ENCODE measurements around the gene KNCN.

The KNCN gene

DNA sequence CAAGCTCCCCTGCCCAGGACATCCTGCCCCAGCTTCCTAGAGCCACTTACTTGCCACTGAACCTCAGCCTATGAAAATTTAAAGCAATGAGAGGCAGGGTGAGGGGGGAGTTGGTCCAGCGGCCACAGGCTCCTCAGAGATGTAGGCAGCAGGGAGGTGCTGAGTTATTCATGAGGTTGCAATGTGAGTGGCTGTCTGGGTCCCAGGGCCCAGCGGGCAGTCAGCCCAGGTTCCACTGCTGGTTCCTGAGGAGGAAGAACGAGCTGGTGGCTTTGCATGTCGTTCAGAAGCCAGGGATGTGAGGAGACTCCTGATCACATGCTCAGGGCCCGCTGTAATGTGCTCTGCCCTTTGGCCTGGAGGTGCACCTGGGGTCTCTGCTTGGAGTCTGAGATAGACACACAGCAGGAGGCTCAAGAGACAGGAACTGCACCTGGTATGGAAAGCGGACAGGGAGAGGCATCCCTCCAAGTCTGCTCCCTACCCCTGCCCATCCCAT is at the start of gene KNCN:
Gene KNCN (minus strand): TSS at position 51 of the 499 bp plus-strand sequence. CDS start 432 bp downstream, outside the sequence.
- in situ Hi-C loops (cut with HindIII; ENCODE audit: low pct_ligation_motif_present, low pct_unique_long_range_greater_than_20kb, low sequenced_read_pairs): no loop called here
- no peak for DNase-seq

DNA sequence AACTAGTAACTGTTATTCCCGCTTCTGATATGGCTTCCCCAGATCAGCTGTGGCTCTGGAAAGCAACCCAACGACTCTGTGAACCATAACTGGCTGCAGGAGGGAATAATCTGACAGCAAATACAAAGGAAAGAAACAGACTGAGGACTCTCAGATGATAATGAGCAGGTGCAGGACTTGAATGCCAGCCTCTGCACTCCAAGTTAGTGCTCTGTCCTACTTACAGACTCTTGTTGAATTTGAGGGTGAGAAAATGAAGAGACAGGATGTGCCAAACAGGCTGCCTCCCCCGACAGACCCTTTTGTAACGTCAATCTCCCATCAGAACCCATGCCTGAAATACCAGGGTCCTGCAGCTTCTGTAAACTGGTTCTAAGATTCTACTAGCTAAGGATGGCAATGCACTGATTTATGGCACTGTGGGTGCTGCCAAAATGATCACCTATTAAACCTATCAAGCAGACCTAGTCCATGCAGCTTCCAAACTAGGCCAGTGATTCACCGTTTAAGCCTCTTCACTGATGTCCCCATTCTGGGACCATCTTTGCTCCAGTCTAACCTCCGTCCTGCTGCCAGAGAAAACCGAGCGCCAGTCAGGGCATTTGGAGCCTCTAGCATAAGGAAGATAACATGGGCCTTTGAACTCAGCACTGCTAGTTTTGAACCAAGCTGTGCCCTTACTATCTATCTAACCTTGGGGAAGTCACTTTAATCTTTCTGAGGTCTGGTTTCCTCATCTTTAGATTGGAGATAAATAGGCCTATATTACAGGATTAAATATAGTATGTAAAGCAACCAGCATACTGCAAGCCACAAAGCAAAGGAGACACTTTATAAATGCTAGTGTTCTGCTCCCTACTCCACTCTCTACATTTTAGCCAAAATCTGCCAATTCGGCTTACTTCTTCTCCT is 47.9 kb upstream of the KNCN start:
- no peak for DNase-seq
- in situ Hi-C loops (cut with HindIII; ENCODE audit: low pct_ligation_motif_present, low pct_unique_long_range_greater_than_20kb, low sequenced_read_pairs): no loop called here

DNA sequence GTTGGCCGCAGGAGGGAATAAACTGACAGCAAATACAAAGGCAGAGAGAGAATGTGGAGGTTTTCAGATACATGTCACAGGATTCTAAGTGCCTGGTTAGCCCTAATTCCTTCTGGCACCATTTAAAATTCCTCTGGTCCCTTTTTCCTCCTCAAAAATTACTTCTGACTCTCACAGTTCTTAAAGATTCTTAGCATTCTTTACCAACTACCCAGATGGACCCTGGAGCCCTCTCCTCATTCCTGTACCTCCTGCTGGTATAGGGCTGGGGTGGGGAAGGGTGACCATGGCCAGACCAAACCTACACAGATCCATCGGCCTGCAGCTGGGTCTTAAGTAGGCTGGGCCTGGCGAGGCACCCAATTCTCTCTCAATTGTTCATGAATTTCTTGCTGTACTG is 45.4 kb upstream of the KNCN start:
- in situ Hi-C loops (cut with HindIII; ENCODE audit: low pct_ligation_motif_present, low pct_unique_long_range_greater_than_20kb, low sequenced_read_pairs): no loop called here

DNA sequence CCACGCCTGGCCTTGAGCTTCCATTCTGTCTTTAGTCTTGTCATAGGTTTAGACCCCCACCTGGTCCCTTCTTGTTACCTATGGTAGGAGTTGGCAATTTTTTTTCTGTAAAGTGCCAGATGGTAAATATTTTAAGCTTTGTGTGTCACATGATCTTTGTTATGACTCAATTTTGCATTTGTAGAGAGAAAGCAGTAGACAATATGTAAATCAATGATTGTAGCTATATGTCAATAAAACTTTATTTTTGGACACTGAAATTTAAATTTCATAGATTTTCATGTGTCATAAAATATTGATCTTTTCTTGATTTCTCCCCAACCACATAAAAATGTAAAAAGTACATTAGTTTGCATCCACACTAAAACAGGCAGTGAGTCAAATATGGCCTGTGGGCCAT is 44.6 kb upstream of the KNCN start:
- DNase-seq: no peak
- in situ Hi-C loops (cut with HindIII; ENCODE audit: low pct_ligation_motif_present, low pct_unique_long_range_greater_than_20kb, low sequenced_read_pairs): no loop called here

More for the DNA sequence above, 45.4 kb upstream of the KNCN start:
- no peak for DNase-seq

DNA sequence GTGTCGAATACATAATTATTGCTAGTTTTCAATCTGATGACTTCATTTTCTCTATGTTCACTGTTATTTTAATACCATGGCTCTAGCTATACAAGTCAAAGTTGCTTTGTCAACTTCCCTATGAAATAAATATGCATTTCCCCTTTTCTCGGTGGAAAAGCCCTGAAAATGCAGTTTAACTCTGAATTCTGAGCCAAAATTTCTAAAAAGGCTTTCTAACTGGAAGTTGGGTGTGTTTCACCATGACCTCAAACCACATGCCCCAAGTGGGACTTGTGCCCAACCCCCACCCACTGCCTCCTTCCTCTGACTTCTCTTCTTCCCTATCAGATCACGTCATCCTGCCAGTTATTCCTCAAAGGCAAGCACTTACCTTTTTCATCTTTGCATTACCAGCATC is 43.7 kb upstream of the KNCN start:
- in situ Hi-C loops (cut with HindIII; ENCODE audit: low pct_ligation_motif_present, low pct_unique_long_range_greater_than_20kb, low sequenced_read_pairs): no loop called here
- no peak for DNase-seq

DNA sequence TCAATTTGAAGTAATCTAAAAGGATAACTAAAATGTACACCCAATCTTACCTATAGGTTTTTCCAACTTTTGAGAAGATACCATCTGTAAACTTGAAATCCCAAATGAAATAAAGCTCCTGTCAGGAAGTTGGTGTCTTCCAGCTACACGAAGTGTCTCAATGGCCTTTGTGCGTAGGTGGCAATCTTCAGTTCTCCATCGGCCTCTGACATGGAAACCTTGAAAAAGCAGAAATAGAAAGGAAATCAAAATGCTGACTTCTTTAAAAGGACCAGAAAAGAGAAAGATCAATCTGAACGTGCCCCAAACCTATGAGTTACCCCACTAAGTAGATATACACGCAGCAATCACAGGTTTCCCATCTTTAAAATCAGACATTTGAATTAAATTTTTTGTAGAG is 42.6 kb upstream of the KNCN start:
- no peak for DNase-seq
- in situ Hi-C loops (cut with HindIII; ENCODE audit: low pct_ligation_motif_present, low pct_unique_long_range_greater_than_20kb, low sequenced_read_pairs): no loop called here

DNA sequence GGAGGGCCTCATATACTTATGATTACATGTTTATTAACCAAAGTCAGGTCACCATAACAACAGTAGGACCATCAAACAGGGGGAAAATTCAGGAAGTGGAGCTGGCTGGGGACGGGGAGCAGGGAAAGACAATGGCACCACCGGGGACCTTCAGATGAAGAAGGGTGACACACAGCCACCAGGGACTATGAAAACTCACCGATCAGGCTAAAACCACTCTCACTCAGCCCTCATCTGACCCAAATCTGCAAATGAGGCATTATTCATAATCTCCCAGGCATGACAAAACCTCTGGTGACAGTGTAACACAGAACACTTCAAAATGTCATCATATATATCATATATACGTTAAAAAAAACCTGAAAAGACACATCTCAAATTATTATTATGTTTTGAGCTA is 41.4 kb upstream of the KNCN start:
- in situ Hi-C loops (cut with HindIII; ENCODE audit: low pct_ligation_motif_present, low pct_unique_long_range_greater_than_20kb, low sequenced_read_pairs): no loop called here

DNA sequence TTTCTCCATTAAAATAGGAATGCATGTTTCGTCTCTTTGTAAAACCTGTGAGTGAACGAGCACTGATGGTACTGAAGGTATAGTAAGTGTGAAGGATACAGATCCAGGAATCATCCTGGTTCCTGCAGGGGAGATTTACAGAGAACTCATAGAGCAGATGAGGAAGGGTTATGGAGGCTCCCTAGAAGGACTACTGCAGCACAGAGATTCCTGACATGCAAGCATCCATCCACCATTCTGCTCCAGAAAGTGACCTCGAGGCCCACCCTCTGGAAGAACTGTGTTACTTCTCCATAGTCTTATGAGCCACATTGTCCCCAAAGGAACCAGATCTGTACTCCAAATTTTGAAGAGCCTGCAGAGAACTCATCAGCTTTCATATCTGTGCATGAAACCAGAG is 38.1 kb upstream of the KNCN start:
- DNase-seq: no peak
- in situ Hi-C loops (cut with HindIII; ENCODE audit: low pct_ligation_motif_present, low pct_unique_long_range_greater_than_20kb, low sequenced_read_pairs): no loop called here

More for the DNA sequence above, 41.4 kb upstream of the KNCN start:
- no peak for DNase-seq

DNA sequence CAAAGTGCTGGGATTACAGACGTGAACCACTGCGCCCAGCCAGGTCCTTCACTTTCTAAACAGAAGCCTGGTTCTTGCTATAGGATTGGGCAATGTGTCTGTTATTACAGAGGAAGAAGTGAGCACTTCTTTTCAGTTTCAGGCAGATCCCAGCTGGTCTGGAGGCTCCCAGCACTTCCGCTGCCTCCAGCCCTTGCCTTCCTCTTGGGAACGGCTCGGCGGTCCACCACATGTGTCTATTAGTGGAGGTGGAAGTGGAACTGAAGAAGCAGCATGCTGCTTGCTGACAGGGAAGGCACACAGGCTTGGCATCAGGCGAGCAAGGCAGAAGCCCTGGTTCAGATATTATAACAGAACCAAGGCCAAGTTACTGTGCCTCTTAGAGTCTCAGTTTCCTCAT is 35.6 kb upstream of the KNCN start:
- DNase-seq: no peak
- in situ Hi-C loops (cut with HindIII; ENCODE audit: low pct_ligation_motif_present, low pct_unique_long_range_greater_than_20kb, low sequenced_read_pairs): no loop called here

DNA sequence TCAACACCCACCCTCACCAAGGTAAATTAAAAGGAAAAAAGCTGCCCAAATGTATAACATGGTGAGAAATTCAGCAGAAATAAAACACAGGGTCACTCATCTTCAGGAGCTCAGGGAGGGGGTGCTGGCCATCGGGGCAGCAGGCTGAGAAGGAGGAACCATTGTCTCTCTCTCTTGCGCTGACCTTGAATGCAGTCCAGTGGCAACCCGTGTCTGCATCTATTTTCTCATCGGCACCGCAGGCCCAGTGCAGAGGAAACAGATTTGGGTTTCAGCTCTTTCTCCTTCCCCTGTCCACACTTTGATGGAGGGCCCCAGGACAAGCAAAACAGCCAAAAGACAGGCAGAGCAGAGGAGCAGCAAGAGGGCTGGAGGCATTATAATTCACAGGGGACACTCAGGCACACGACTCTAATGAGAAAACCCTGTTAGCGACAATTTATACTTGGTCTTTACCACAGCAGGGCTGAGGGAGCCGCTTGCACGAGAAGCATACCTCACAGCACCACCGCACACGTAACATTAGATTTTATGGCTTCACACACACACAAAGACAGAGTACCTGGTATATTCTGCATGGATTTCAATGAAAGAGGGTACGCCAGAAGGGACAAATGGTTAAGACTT is 34.0 kb upstream of the KNCN start:
- in situ Hi-C loops (cut with HindIII; ENCODE audit: low pct_ligation_motif_present, low pct_unique_long_range_greater_than_20kb, low sequenced_read_pairs): no loop called here

DNA sequence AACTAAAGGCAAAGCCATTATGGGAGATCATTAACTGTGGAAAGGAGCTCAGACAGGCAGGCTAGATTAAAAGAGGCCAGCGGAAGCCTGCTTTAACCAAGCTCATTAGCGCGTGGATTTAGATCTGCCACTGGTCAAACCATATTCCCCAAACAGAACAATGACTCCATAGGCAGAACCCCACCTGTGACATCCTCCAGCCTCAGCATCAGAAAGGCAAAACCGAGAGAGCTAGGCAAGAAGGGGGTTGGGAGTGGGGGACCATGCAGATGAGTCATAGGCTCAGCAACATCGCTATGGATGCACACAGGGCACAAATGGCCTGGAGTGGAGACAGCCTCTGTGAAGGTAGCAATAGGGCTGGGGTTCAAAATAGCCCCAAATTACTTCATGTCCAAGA is 32.0 kb upstream of the KNCN start:
- in situ Hi-C loops (cut with HindIII; ENCODE audit: low pct_ligation_motif_present, low pct_unique_long_range_greater_than_20kb, low sequenced_read_pairs): no loop called here
- DNase-seq: no peak

More for the DNA sequence above, 34.0 kb upstream of the KNCN start:
- DNase-seq: no peak

DNA sequence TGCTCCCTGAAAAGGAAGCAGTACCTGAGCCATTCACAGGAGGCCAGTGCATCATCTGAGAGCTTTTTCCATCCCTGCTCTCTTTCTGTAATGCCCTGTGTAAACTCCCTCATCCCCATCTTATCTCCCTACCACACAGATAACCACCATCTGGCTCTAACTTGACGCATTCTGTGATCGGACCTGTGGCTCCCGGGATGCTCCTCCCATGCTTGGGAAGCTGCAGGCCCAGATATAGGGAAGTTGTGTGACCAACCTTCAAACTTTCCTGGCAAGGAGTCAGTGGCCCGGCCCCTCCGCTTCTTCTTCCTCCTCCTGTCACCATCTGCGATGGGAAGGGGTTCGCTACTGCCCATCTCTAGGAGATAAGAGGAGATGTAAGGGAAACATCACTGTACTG is 31.5 kb upstream of the KNCN start:
- no peak for DNase-seq
- in situ Hi-C loops (cut with HindIII; ENCODE audit: low pct_ligation_motif_present, low pct_unique_long_range_greater_than_20kb, low sequenced_read_pairs): no loop called here

DNA sequence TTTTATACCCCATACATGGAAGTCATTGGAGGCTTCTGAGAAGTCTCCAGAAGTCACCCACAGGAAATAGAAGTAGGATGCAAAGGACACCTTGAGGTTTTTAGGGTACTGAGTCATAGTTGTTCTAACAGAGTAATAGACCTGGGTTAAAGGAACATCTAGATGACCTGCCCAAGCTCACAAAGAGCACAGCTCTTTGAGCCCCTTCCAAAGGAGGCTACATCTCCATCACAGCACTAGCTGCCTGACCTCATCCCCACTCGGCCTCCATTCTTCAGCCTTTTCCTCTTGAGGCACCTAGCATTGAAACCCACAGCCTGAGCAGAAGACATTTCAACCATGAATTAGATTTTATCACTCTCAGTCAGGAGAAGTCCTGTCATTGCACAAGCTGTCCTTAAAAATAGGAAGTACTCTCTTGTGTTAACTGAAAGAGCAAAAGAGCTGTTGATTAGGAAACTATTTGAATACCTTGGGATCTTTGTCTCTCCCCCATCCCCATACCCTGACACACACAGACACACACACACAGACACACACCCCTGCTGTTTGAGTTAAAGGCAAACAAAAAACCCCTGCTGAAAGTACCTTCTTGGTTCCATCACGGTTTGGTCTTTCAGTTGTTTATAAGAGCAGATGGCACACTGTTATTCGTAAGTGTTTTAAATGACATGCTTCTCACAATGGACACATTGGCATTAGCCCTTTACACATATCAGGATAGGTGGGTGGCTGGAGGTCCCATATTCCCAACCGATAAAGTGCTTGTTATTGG is 30.4 kb upstream of the KNCN start:
- DNase-seq: no peak
- in situ Hi-C loops (cut with HindIII; ENCODE audit: low pct_ligation_motif_present, low pct_unique_long_range_greater_than_20kb, low sequenced_read_pairs): no loop called here

DNA sequence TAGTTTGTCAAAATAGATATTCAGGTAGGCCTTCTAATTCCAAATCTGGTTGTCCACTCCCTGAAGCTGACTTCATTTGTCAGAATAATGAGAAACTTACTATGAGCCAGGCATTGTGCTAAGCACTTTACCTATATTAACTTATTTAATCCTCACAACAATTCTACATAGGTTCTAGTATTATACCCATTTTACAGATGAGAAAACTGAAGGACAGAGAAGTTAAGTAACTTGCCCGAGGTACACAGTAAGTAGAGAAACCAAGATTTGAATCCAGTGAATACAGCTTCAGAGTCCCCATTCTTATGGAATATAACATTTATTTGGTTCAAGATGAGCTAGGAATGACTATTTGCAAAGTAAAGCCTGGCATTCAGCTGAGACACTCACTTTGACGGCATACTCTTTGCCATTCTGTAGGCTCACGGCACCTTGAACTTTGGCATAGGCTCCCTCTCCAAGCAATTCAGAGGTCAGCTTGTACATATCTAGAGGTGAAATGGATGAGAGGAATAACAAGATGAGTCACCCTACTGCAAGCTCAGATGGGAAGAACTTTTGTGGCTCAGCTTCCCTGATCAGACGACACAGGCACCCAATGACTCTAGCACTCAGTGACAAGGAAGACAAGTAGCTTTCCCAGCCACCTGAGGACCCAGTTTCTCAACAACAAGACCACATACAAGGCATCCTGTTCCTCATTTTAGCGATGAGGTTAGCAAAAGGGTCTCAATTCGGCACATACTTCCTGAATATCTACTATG is 28.9 kb upstream of the KNCN start:
- in situ Hi-C loops (cut with HindIII; ENCODE audit: low pct_ligation_motif_present, low pct_unique_long_range_greater_than_20kb, low sequenced_read_pairs): no loop called here
- DNase-seq: no peak

DNA sequence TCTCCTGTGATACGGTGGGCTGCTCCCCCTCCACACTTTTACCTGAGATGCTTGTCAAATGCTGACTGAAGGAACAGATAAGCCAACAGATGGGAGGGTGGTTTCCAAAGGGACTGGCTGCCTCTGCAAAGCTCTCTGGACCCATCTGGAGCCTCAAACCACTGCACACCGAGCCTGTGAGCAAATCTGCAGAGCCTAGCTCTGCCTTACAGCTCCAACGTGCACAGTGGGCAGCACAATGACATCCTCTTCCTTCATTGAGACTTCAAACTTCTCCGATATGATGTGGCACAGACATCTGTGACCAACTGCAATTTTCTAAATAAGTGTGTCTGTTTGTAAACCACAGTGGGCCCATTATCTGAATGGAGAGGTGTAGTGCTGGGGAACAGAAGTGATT is 26.2 kb upstream of the KNCN start:
- DNase-seq: no peak

DNA sequence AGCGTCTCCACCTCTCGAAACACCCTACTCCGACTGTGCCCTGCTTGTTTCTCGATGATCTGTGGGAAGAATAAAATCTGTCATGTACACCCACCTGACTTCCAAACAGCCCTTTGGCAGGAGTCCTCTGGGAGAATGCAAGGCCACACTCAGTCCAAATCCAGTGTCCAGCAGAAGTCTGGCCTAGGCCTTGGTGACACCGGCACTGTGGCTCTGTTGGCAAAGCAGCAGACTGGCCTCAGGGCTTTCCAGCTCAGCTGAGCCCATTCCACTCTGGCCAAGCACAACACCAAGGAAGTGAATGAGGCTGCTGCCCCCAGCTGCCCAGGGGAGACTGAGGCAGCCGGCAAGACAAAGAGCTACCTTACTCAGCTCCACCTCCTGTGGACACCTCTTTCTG is 25.1 kb upstream of the KNCN start:
- in situ Hi-C loops (cut with HindIII; ENCODE audit: low pct_ligation_motif_present, low pct_unique_long_range_greater_than_20kb, low sequenced_read_pairs): no loop called here

More for the DNA sequence above, 26.2 kb upstream of the KNCN start:
- in situ Hi-C loops (cut with HindIII; ENCODE audit: low pct_ligation_motif_present, low pct_unique_long_range_greater_than_20kb, low sequenced_read_pairs): no loop called here

DNA sequence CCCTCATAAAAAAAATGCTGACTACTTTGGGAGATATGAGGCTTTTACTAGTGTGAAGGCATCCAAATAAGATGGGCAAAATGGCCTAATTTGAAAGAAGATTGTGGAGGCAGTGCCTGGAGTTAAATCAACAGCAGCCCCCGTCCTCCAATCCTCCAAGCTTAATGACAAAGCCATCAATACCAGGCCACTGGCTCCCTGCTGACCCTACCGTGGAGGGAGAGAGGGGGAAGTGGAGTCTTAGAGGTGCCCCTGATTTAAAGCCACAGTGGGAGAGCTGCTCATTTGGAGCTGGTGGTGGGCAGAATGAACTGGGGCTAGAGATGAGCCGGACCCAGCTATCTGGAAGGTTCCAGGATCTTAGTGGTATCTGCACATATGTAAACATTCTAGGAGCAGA is 24.3 kb upstream of the KNCN start:
- in situ Hi-C loops (cut with HindIII; ENCODE audit: low pct_ligation_motif_present, low pct_unique_long_range_greater_than_20kb, low sequenced_read_pairs): no loop called here

More for the DNA sequence above, 25.1 kb upstream of the KNCN start:
- DNase-seq: no peak

DNA sequence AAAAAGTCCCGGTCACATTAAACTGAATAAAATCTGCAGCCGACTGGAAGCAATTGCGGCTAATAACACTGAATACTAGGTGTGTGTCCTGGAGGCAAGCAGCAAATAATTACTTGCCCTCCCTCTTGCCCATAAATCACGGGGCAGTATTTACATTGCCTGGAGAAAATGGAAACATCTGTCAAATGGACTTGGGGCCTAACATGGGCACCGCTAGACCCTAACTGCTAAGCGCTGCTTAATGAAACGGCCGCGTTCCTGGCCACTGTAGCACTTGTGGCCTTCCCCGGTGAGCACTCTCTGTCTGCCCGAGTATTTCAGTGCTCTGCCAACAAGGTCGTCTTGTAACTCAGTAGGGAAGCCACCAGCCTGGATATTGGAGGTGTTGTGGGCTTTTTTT is 23.9 kb upstream of the KNCN start:
- DNase-seq: no peak
- in situ Hi-C loops (cut with HindIII; ENCODE audit: low pct_ligation_motif_present, low pct_unique_long_range_greater_than_20kb, low sequenced_read_pairs): no loop called here

More for the DNA sequence above, 24.3 kb upstream of the KNCN start:
- DNase-seq: no peak

All from ACHN (cell line).